Muscle layer of colon (tissue), 2 donors: ENCODE results near the gene UNC5C.

ENCODE experiments used
- H3K27ac ChIP-seq: one replicate; pipeline ENCODE4 v1.7.0; 2013; ENCODE audit warnings: low read depth, mild to moderate bottlenecking, low read length, moderate library complexity
- H3K27me3 ChIP-seq, 2 donors: one replicate each; pipeline ENCODE4 v1.7.0; 2013; ENCODE audit warnings: low read length in 2 of 2, mild to moderate bottlenecking in 2 of 2; ENCODE audit not compliant: insufficient read depth in 2 of 2, control insufficient read depth in 1 of 2
- H3K36me3 ChIP-seq: one replicate; pipeline ENCODE4 v1.7.0; 2013; ENCODE audit warnings: mild to moderate bottlenecking, low read length; ENCODE audit not compliant: insufficient read depth
- H3K4me1 ChIP-seq: one replicate; pipeline ENCODE4 v1.7.0; 2013; ENCODE audit warnings: mild to moderate bottlenecking, low read length; ENCODE audit not compliant: insufficient read depth
- H3K4me3 ChIP-seq, 2 donors: one replicate each; pipeline ENCODE4 v1.7.0; 2013; ENCODE audit warnings: low read length in 2 of 2, low read depth in 1 of 2, mild to moderate bottlenecking in 1 of 2, moderate library complexity in 1 of 2
- H3K9ac ChIP-seq: one replicate; pipeline ENCODE4 v1.7.0; 2013; ENCODE audit warnings: low read length
- H3K9me3 ChIP-seq: one replicate; pipeline ENCODE4 v1.7.0; 2013; ENCODE audit warnings: mild to moderate bottlenecking, low read length
- donor health status: abdominal sarcoma.
- donor health status: Adenocarcinoma of cecum.

The UNC5C gene

GRCh38 chr4:95284655-95285054 lies 264.1 kb downstream of the UNC5C start:
- Histone ChIP-seq H3K9ac (no peak overlapping the region), H3K4me1 (no peaks in the 10 kb centered on the region), H3K9me3 (no peaks in the 10 kb centered on the region), H3K27me3 (no peaks in the 10 kb centered on the region), H3K36me3 (no peaks in the 10 kb centered on the region), H3K27ac (no peak overlapping the region), H3K4me3 (no peak overlapping the region)

- Histone ChIP-seq H3K9ac (no peak overlapping the region), H3K27me3 (no peaks in the 10 kb centered on the region), H3K27ac (no peak overlapping the region), H3K4me3 (no peak overlapping the region), H3K9me3 (no peaks in the 10 kb centered on the region), H3K36me3 (no peaks in the 10 kb centered on the region), H3K4me1 (no peaks in the 10 kb centered on the region)
Measured at GRCh38 chr4:95283320-95283719, 265.5 kb downstream of the UNC5C start.

GRCh38 chr4:95272797-95273196 lies 276.0 kb downstream of the UNC5C start:
- Histone ChIP-seq H3K27me3 (no peaks in the 10 kb centered on the region), H3K27ac (no peak overlapping the region), H3K4me3 (no peak overlapping the region), H3K36me3 (no peaks in the 10 kb centered on the region), H3K4me1 (no peaks in the 10 kb centered on the region), H3K9ac (no peak overlapping the region), H3K9me3 (no peaks in the 10 kb centered on the region)

- Histone ChIP-seq H3K9me3 (no peaks in the 10 kb centered on the region), H3K27ac (no peak overlapping the region), H3K27me3 (no peaks in the 10 kb centered on the region), H3K4me3 (no peak overlapping the region), H3K4me1 (no peaks in the 10 kb centered on the region), H3K36me3 (no peaks in the 10 kb centered on the region), H3K9ac (no peak overlapping the region)
Measured at GRCh38 chr4:95272036-95272435, 276.7 kb downstream of the UNC5C start.

GRCh38 chr4:95268819-95269565 lies 279.8 kb downstream of the UNC5C start:
- no peak overlapping the region for H3K4me3 ChIP-seq
- H3K9ac ChIP-seq, result no peak overlapping the region

GRCh38 chr4:95267081-95267480 lies 281.7 kb downstream of the UNC5C start:
- no peak overlapping the region for H3K27ac ChIP-seq
- H3K36me3 ChIP-seq, result no peaks in the 10 kb centered on the region
- no peaks in the 10 kb centered on the region for H3K4me1 ChIP-seq
- H3K27me3 ChIP-seq, result no peaks in the 10 kb centered on the region
- no peak overlapping the region for H3K9ac ChIP-seq
- H3K9me3 ChIP-seq, result no peaks in the 10 kb centered on the region
- no peak overlapping the region for H3K4me3 ChIP-seq

More at GRCh38 chr4:95268819-95269565, 279.8 kb downstream of the UNC5C start:
- no peak overlapping the region for H3K27ac ChIP-seq
- no peaks in the 10 kb centered on the region for H3K9me3 ChIP-seq
- H3K27me3 ChIP-seq, result no peaks in the 10 kb centered on the region
- no peaks in the 10 kb centered on the region for H3K36me3 ChIP-seq
- no peaks in the 10 kb centered on the region for H3K4me1 ChIP-seq

GRCh38 chr4:95265814-95266740 lies 282.7 kb downstream of the UNC5C start:
- no peak overlapping the region for H3K27ac ChIP-seq
- no peaks in the 10 kb centered on the region for H3K36me3 ChIP-seq
- no peaks in the 10 kb centered on the region for H3K4me1 ChIP-seq
- H3K27me3 ChIP-seq, result no peaks in the 10 kb centered on the region
- H3K9ac ChIP-seq, result no peak overlapping the region
- no peak overlapping the region for H3K4me3 ChIP-seq
- no peaks in the 10 kb centered on the region for H3K9me3 ChIP-seq

- H3K36me3 ChIP-seq, result no peaks in the 10 kb centered on the region
- H3K27me3 ChIP-seq, result no peaks in the 10 kb centered on the region
- H3K9me3 ChIP-seq, result no peaks in the 10 kb centered on the region
- no peak overlapping the region for H3K27ac ChIP-seq
- no peak overlapping the region for H3K9ac ChIP-seq
- no peaks in the 10 kb centered on the region for H3K4me1 ChIP-seq
- no peak overlapping the region for H3K4me3 ChIP-seq
Measured at GRCh38 chr4:95264843-95265242, 283.9 kb downstream of the UNC5C start.

- H3K36me3 ChIP-seq, result no peaks in the 10 kb centered on the region
- H3K27ac ChIP-seq, result no peak overlapping the region
- no peaks in the 10 kb centered on the region for H3K4me1 ChIP-seq
- H3K9ac ChIP-seq, result no peak overlapping the region
- no peak overlapping the region for H3K4me3 ChIP-seq
- no peaks in the 10 kb centered on the region for H3K9me3 ChIP-seq
- H3K27me3 ChIP-seq, result no peaks in the 10 kb centered on the region
Measured at GRCh38 chr4:95263960-95264359, 284.8 kb downstream of the UNC5C start.

GRCh38 chr4:95263391-95263790 lies 285.4 kb downstream of the UNC5C start:
- Histone ChIP-seq H3K4me3 (no peak overlapping the region), H3K9ac (no peak overlapping the region), H3K27ac (no peak overlapping the region), H3K4me1 (no peaks in the 10 kb centered on the region), H3K27me3 (no peaks in the 10 kb centered on the region), H3K9me3 (no peaks in the 10 kb centered on the region), H3K36me3 (no peaks in the 10 kb centered on the region)

GRCh38 chr4:95256108-95256835 lies 292.5 kb downstream of the UNC5C start:
- no peaks in the 10 kb centered on the region for H3K9me3 ChIP-seq
- no peak overlapping the region for H3K9ac ChIP-seq
- no peaks in the 10 kb centered on the region for H3K36me3 ChIP-seq
- H3K4me3 ChIP-seq, result no peak overlapping the region
- no peak overlapping the region for H3K27ac ChIP-seq
- no peaks in the 10 kb centered on the region for H3K27me3 ChIP-seq
- H3K4me1 ChIP-seq, result no peaks in the 10 kb centered on the region
